Stimulated activated CD8-positive, alpha-beta memory T cell treated with anti-CD3 and anti-CD28 coated beads, Interleukin-4, amount 100 ng/mL, for 24 hours (primary cell): ENCODE results near the gene DHX36.

Experiments used
- DNase-seq: peaks from one replicate; pipeline ENCODE4 v3.0.0-alpha.2; 2020; ENCODE audit warnings: low read depth

Gene DHX36

GRCh38 chr3:154290187-154290586 lies 34.1 kb downstream of the DHX36 start:
- DNase-seq = no peak

GRCh38 chr3:154285221-154285620 lies 39.1 kb downstream of the DHX36 start:
- no peak for DNase-seq

- DNase-seq = no peak
Measured at GRCh38 chr3:154280161-154280560, 44.1 kb downstream of the DHX36 start.

- DNase-seq = no peak
Measured at GRCh38 chr3:154275965-154276364, 48.3 kb downstream of the DHX36 start.

- no peak for DNase-seq
Measured at GRCh38 chr3:154275292-154275691, 49.0 kb downstream of the DHX36 start.

- DNase-seq = no peak
Measured at GRCh38 chr3:154274348-154274747, 49.9 kb downstream of the DHX36 start.

- no peak for DNase-seq
Measured at GRCh38 chr3:154273381-154273780, 50.9 kb downstream of the DHX36 start.

- no peak for DNase-seq
Measured at GRCh38 chr3:154254527-154254926, 69.8 kb downstream of the DHX36 start.

GRCh38 chr3:154252759-154253638 lies 71.3 kb downstream of the DHX36 start:
- DNase-seq = peak; percentile 47

GRCh38 chr3:154251610-154252009 lies 72.7 kb downstream of the DHX36 start:
- no peak for DNase-seq

GRCh38 chr3:154250291-154250690 lies 74.0 kb downstream of the DHX36 start:
- no peak for DNase-seq

- no peak for DNase-seq
Measured at GRCh38 chr3:154247806-154248415, 76.4 kb downstream of the DHX36 start.

GRCh38 chr3:154244644-154245043 lies 79.6 kb downstream of the DHX36 start:
- no peak for DNase-seq

- DNase-seq = no peak
Measured at GRCh38 chr3:154243353-154243752, 80.9 kb downstream of the DHX36 start.

GRCh38 chr3:154242766-154243165 lies 81.5 kb downstream of the DHX36 start:
- DNase-seq = no peak

GRCh38 chr3:154241496-154241895 lies 82.8 kb downstream of the DHX36 start:
- no peak for DNase-seq

- no peak for DNase-seq
Measured at GRCh38 chr3:154240235-154240634, 84.1 kb downstream of the DHX36 start.

GRCh38 chr3:154236331-154236730 lies 88.0 kb downstream of the DHX36 start:
- DNase-seq = no peak

GRCh38 chr3:154235330-154235729 lies 89.0 kb downstream of the DHX36 start:
- no peak for DNase-seq

- no peak for DNase-seq
Measured at GRCh38 chr3:154229217-154229590, 95.1 kb downstream of the DHX36 start.

- DNase-seq = no peak
Measured at GRCh38 chr3:154228561-154229216, 95.6 kb downstream of the DHX36 start.

GRCh38 chr3:154227531-154227930 lies 96.8 kb downstream of the DHX36 start:
- no peak for DNase-seq

GRCh38 chr3:154225536-154225935 lies 98.8 kb downstream of the DHX36 start:
- no peak for DNase-seq
